ENCODE results near the gene G6PD. TPM values are rescaled to one million over a fixed set of nuclear protein-coding genes. Genes with fewer than 3 reads are reported as not detected.

Gene G6PD
- total and polyA plus RNA-seq, 2 of the 8 experiments (the other 6 are each of a cell fraction or from before 2014, with no cell fraction given), result 47.3 to 55.1 TPM

GRCh38 chrX:154485150-154486051, 61.2 kb downstream of the G6PD start:
- H2BK15ac ChIP-seq (ENCODE audit: low read length), result no peak overlapping the region
- H3K27ac ChIP-seq (ENCODE audit: low read depth, low read length), result no peak overlapping the region
- no peak overlapping the region for H2AFZ ChIP-seq (ENCODE audit: low read length)
- H4K5ac ChIP-seq (ENCODE audit: insufficient read length, low read depth, low read length), result no peak overlapping the region
- no peak overlapping the region for H2BK5ac ChIP-seq (ENCODE audit: low read depth, low read length)
- H3K4me1 ChIP-seq (replicated peaks in 1 of 4; ENCODE audit: control insufficient read depth in 3 of 4, insufficient read depth in 4 of 4, low read length in 3 of 4), result peaks cover 0 to 12% (median 3%) of the 10 kb centered on the region in 4 experiments; a peak in 4 of 7 replicates
- no peak overlapping the region for H3K4ac ChIP-seq (replicated peaks; ENCODE audit: insufficient read length, low read depth, low read length)
- no peaks in the 10 kb centered on the region for H3K79me2 ChIP-seq (ENCODE audit: control insufficient read depth in 1 of 2, insufficient read depth in 2 of 2, low read length in 2 of 2)
- H4K91ac ChIP-seq (replicated peaks; ENCODE audit: insufficient read length, low read length), result no peak overlapping the region
- no peak overlapping the region for H3K56ac ChIP-seq (replicated peaks; ENCODE audit: insufficient read length, low read depth, low read length)
- H2AK5ac ChIP-seq (ENCODE audit: low read depth, low read length), result no peak overlapping the region
- no peak overlapping the region for H3K14ac ChIP-seq (ENCODE audit: insufficient read length)
- H4K8ac ChIP-seq (ENCODE audit: extremely low read depth, insufficient read depth, low read length), result no peak overlapping the region; the same call in 1 of the 2 replicates
- H2BK12ac ChIP-seq (ENCODE audit: low read depth, low read length), result no peak overlapping the region
- no peaks in the 10 kb centered on the region for H3K9me3 ChIP-seq (ENCODE audit: insufficient read depth in 2 of 2, low read depth in 1 of 2, low read length in 1 of 2)
- H3K23me2 ChIP-seq (ENCODE audit: low read depth, low read length), result no peaks in the 10 kb centered on the region; the same call in 1 of the 2 replicates
- H3K23ac ChIP-seq (ENCODE audit: insufficient read length), result no peak overlapping the region
- DNase-seq (ENCODE audit: low read depth in 1 of 2, low spot score in 2 of 2), result peak in 1 of 2 experiments; percentile 47
- no peak for FAIRE-seq
- H3K36me3 ChIP-seq (ENCODE audit: control insufficient read depth in 2 of 4, insufficient read depth in 4 of 4, low read length in 3 of 4), result peaks cover 0 to 13% (median 0%) of the 10 kb centered on the region in 4 experiments; a peak in 2 of 8 replicates
- peaks cover 1 to 2% of the 10 kb centered on the region in 2 experiments for H4K20me1 ChIP-seq (replicated peaks in 1 of 2; ENCODE audit: control insufficient read depth in 1 of 2, insufficient read depth in 2 of 2, low read length in 2 of 2)
- H3K27me3 ChIP-seq (replicated peaks in 1 of 4; ENCODE audit: control insufficient read depth in 3 of 4, extremely low read depth in 1 of 4, insufficient read depth in 3 of 4, low read length in 3 of 4), result no peaks in the 10 kb centered on the region; a peak in 1 of 7 replicates
- H3K9ac ChIP-seq (replicated peaks in 1 of 4; ENCODE audit: extremely low read depth in 1 of 4, low read depth in 3 of 4, low read length in 3 of 4), result no peak overlapping the region
- H3K18ac ChIP-seq (ENCODE audit: extremely low read depth, low read length), result no peak overlapping the region
- H3K4me2 ChIP-seq (ENCODE audit: insufficient read depth in 1 of 2, low read depth in 2 of 2, low read length in 2 of 2), result peak overlapping the region; percentile 68
- 87% methylated on average over 16 of the region's 35 CpGs; no CpG with 5 or more reads in 1 of the 2 experiments for WGBS, 2 experiments (ENCODE audit: extremely low coverage in 1 of 2, insufficient coverage in 1 of 2, insufficient read length in 1 of 2, insufficient replicate concordance in 2 of 2, low coverage in 1 of 2, low lambda C conversion rate in 2 of 2, missing lambda C conversion rate in 1 of 2)
- H2BK20ac ChIP-seq (ENCODE audit: low read length), result no peak overlapping the region
- POLR2A ChIA-PET (ENCODE audit: partially characterized antibody), result interaction anchor here (0.7 to 2.3 kb wide), 5 partner anchors 13 to 88 kb away, joined by 3 to 6 read pairs (median 4); no protein-coding TSS in a partner anchor
- no peak overlapping the region for H2BK120ac ChIP-seq (replicated peaks; ENCODE audit: low read depth, low read length)
- CTCF ChIA-PET (ENCODE audit: partially characterized antibody), result interaction anchor here (0.6 to 2.3 kb wide), 7 partner anchors 13 to 112 kb away, joined by 3 to 5 read pairs (median 3); no protein-coding TSS in a partner anchor
- no peaks in the 10 kb centered on the region for H3K79me1 ChIP-seq (ENCODE audit: low read depth, low read length)
- H3K4me3 ChIP-seq (ENCODE audit: extremely low read depth in 1 of 4, insufficient read depth in 2 of 4, low read depth in 3 of 4, low read length in 4 of 4), result peak overlapping the region; percentile 37 to 81 (median 58)
- no peak for TF ChIP-seq MAX (IDR thresholded peaks at IDR 0.05)
- TF ChIP-seq ASH2L (IDR thresholded peaks at IDR 0.05; ENCODE audit: low read length), result no peak
- no peak for TF ChIP-seq RAD21 (IDR thresholded peaks at IDR 0.05 in 1 of 2, conservative IDR thresholded peaks at IDR 0.05 in 1 of 2; ENCODE audit: low read depth in 2 of 2, low read length in 2 of 2)
- TF ChIP-seq TBP (IDR thresholded peaks at IDR 0.05; ENCODE audit: low read depth, low read length), result no peak
- TF ChIP-seq CBX8 (IDR thresholded peaks at IDR 0.05; ENCODE audit: borderline replicate concordance, low read depth, low read length), result no peak
- no peak for TF ChIP-seq BRCA1 (IDR thresholded peaks at IDR 0.05; ENCODE audit: low read depth, low read length)
- TF ChIP-seq KDM4A (IDR thresholded peaks at IDR 0.05; ENCODE audit: low read depth, low read length, severe bottlenecking), result no peak
- TF ChIP-seq SIN3A (conservative IDR thresholded peaks at IDR 0.05 in 1 of 2, IDR thresholded peaks at IDR 0.05 in 1 of 2; ENCODE audit: low read depth in 1 of 2, low read length in 2 of 2), result no peak
- no peak for TF ChIP-seq RNF2 (IDR thresholded peaks at IDR 0.05; ENCODE audit: borderline replicate concordance, low read depth, low read length, missing control alignments, poor library complexity, severe bottlenecking)
- no peak for TF ChIP-seq KDM5A (IDR thresholded peaks at IDR 0.05; ENCODE audit: low read length)

Data from H1 (cell line).